ENCODE data around the gene COL5A3.

DNA sequence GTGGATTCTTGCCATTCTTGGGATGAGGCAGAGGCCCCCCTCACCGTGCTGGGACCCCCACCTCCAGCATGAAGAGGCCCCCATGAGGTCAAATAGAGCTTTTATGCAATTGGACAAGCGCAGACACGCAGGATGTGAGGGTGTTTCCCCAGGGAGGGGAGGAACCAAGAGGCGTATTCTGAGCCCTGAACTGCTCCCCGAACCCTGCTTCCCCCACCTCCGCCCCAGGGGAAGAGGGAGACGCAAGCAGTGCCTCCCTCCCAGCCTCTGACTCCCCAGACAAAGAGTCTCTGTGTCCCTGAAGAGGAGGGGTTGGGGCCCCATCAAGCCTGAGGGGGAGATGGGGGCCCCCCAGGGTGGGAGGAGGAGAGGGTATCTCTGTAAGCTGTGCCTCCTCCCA is 1.7 kb upstream of the COL5A3 start:
- no peak for TF ChIP-seq EZH2phosphoT487 (IDR thresholded peaks at IDR 0.05; ENCODE audit: borderline replicate concordance, low read depth, low read length)
- TF ChIP-seq, protein P1, sequence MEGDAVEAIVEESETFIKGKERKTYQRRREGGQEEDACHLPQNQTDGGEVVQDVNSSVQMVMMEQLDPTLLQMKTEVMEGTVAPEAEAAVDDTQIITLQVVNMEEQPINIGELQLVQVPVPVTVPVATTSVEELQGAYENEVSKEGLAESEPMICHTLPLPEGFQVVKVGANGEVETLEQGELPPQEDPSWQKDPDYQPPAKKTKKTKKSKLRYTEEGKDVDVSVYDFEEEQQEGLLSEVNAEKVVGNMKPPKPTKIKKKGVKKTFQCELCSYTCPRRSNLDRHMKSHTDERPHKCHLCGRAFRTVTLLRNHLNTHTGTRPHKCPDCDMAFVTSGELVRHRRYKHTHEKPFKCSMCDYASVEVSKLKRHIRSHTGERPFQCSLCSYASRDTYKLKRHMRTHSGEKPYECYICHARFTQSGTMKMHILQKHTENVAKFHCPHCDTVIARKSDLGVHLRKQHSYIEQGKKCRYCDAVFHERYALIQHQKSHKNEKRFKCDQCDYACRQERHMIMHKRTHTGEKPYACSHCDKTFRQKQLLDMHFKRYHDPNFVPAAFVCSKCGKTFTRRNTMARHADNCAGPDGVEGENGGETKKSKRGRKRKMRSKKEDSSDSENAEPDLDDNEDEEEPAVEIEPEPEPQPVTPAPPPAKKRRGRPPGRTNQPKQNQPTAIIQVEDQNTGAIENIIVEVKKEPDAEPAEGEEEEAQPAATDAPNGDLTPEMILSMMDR (conservative IDR thresholded peaks at IDR 0.05; ENCODE audit: low read length), result no peak

All from OCI-LY7 (cell line).